HG03159 (cell line): ENCODE data around the gene CAMTA1.

Experiments used
- ATAC-seq: cut with Tn5 transposase; IDR thresholded peaks from one replicate; pipeline ENCODE4 v1.9.1; 2021; ENCODE audit warnings: mild to moderate bottlenecking, moderate library complexity; ENCODE audit not compliant: unreplicated experiment

The CAMTA1 gene

DNA sequence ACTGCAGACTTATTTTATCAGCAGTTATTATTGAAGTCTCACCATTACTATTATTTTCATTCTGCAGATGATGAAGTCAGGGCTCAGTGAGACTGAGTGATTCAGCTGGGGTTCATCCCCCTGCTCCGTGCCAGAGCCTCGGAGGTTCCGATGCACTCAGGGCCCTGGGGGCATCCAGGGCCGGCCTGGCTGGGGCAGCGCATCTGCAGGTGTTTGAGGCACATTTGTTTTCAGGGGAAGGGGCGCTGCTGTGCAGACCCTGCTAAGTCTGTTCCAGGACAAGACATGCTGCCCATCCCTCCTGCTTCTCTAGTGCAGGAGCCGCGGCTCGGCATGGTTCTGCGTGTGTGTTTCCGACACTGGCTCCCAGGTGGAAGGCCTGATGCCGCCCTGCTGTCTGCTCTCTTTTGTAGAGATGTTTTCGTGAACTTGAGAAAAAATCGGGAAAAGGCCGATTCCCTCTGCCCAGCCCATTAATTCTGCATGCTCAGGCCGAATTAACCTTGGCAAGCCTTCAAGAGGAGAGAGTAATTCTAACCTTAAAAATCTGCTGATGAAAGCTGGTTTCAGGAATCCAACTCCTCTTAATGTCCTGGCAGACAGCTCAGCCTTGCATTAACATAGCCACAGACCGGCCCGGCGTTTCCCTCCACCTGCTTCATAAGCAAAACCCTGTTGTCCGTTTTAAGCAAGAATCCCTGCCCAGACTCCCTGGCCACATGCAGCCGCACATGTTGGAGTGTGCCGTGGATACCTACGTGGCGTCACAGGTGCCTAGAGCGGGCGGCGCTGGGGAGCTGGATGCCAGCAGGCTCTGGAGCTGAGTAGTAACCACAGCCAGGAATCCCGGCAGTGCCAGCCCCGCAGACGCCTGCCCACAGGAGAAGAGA, 669.9 kb downstream of the CAMTA1 start:
- ATAC-seq, result no peak

DNA sequence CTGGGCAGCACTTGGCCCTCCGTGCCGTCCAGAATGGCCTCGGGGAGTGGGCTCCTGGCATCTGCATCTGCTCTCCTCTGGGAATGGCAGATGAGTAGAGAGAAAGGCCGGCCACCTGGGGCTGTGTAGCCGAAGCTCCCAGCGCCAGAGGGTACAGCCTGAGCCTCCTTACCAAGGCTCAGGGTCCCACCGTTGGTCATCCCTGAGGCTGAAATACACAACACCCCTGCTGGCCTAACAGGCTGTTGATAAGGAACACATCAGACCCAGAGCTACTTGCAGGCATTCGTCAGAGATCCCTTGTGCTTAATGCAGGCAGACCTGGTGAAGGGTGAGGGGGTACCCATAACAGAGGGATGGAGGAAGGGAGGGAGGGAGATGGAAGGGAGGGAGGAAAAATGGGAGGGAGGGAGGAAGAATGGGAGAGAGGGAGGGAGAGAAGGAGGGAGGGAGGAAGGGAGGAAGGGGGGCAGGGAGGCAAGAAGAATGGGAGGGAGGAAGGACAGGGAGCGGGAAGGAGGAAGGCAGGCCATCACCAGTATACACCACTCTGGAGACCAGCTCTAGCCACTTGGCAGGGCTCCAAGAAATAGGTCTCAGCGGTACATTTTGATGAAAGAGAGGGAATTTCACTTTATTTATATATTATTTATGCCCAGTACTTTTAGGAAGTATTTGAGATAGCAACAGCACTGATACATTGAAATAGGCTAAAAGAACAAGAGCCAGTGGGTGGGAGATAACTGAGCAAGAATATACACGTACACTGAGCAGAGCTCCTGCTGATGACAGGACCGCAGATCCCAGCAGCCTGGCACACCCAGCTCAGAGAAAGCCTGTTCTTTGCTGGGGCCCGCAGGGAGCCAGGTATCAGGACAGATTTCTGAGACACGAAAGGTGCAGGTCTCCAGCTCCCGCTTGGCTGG, 670.8 kb downstream of the CAMTA1 start:
- no peak for ATAC-seq

DNA sequence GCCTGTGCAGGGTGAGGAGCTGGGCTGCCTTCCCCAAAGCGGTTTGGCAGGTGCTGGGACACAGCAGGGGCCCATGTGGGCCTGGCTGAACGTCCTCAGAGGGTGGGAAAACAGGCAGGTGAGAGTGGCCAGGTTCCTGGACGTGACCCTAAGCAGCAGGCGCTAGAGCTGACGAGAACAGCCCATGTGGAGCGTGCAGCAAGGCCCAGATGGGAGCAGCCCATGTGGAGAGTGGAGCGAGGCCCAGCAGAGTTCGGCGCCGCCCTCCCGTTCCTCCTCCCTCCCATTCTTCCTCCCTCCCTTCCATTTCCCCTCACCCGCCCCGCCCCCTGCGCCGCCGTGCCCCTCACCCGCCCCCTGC, 671.4 kb downstream of the CAMTA1 start:
- no peak for ATAC-seq

DNA sequence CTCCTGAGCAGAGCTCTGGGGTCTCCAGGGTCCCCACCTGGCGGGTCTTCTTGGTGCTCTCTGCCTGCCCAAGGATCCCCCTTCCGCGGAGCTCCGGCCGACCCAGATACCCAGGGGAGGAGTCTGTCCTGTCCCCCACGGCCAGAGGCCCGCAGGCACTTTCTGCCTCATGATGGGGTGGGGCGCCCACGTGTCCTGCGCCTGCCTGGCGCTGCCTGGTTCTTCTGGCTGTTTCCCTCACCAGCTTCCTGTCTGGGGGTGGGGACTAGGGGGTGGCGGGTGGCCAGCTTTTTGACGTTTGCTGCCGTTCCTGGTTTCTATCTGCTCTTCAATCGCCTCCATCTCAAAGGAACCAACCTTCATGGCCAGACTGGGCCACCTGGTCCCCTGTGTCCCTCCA, 672.6 kb downstream of the CAMTA1 start:
- ATAC-seq, result no peak

DNA sequence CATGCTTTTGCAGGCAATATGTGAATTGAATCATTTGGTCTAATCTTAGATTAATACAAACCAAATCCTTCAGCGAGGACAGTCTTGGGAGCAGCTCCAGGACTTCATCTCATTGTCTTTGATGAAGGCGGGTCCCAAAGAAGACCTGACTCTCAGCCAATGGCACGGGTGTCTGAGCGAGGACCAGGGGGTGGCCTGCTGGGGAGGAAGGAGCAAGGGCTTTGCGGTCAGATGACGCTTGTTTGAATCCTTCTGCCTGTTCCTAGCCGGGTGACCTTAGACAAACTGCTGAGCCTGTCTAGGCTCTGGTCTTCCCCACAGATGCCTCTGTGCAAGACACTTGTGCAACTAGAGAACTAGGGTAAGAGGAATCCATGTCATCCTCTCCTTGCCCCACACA, 673.7 kb downstream of the CAMTA1 start:
- ATAC-seq, result no peak

DNA sequence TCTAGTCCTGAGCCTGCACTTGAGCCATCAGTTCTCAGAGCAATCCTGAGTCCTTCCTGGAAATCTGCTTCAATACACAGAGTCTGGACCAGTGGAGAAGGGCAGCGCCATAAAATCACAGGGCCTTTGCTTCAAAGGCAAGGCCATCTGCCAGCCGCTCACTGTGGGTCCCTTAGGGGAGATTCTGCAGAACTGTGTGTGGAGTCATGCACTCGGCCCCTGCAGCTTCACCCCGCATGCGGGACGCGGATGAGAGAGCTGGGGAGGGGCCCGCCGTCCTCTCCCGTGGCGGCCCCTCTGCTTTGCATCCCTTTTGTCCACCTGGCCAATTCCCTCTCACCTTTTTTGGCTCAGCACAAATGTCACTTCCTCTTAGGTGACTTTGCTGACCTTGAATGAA, 674.7 kb downstream of the CAMTA1 start:
- no peak for ATAC-seq

DNA sequence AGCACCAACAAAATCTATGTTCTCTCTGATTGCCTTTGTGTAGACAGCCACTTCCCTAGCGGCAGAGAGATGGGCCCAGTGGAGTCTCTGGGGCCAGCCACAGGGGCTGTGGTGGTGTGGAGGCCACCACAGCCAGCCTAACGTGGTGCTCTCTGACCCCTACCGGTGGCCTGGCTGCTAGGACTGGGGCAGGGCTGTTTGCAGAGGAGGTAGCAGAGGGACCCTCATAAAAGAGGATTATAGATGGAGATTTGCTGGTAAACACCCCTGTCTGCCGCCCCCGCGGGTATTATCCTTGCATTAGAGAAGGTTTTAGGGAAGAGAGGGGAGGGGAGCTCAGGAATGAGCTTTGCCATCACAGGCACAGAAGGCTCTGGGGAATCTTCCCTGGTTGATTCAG, 675.6 kb downstream of the CAMTA1 start:
- ATAC-seq, result no peak

DNA sequence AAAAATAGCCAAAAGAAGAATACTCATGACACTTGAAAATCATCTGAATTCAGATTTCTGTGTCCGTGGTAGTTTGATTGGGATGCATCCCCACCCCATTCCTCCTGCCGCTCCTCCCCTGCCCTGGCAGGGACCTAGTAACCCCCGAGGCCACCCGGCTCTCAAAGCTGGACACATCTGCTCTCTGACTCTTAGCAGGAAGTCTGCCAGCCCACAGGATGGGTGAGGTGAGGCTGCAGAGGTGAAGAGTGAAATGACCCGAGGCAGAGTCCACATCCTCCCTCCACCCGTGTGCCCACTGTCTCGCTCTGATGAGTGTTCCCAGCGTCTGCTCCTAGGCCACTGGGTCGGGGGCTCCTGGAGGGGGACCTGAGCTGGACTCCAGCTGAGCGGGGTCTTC, 677.4 kb downstream of the CAMTA1 start:
- no peak for ATAC-seq

DNA sequence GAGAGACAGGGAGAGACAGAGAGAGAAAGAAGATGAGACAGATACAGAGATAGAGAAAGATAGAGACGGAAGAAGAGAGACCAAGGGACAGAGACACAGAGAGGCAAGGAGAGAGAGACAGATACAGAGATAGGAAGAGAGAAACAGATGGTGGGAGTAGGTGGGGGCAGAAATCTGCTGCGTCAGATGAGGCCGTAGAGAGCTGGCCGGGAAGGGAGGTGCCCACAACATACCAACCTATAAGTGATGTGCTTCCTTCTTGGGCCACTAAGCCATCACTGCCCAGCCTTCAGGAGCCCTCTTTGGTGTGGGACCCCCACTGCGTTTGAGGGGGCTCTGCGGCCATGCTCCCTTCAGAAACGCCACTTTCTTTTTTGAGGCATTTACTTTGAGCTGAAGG, 678.3 kb downstream of the CAMTA1 start:
- no peak for ATAC-seq

DNA sequence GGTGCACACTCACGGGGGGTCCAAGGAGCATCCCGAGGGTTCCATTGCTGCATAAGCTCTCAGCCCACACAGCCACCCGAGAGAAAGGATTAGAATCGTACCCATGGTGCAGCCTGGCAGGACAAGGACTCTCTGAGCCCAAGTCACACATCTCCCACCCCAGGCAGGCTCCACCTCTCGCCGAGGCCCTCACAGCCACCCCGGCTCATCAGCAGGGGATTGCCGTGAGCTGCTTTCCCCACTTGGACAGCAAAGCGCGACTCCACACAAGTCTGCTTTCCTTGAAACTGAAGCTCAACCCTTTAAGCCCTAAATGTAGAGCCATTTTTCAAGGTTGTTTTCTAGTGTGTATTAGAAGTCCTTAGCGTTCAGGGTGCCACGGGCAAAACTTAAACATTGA, 679.5 kb downstream of the CAMTA1 start:
- no peak for ATAC-seq

DNA sequence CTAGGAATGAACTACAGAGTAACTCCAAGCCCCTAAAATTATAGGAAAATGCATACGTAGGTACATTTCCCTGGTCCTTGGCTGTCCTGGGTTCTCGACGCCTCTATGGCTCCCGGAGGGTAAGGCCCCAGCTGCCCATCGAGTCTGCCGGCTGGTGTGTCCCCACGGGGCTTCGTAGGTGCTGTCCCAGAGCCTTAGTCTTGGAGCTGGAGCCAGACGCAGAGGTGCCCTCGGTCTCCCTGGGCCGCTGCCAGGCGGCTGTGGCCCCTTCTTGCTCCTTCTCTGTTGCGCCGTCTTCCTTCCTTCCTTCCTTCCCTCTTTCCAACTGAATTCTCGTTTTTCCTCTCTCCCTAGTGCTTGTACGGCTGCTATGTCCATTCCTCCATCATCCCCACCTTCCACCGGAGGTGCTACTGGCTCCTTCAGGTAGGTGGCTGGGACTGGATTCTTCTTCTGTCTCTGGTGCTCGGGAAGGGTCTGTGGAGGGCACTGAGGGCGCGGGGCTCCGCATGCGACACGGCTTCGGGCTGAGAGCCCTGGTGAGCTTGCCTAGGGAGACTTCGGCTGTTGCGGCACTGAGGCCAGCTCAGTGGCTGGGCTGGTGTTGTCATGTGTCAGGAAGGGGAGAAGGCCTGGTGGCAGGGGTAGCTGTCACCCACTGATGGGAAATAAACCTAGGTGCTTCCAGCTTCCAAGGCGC, 682.4 kb downstream of the CAMTA1 start:
- ATAC-seq, result no peak

DNA sequence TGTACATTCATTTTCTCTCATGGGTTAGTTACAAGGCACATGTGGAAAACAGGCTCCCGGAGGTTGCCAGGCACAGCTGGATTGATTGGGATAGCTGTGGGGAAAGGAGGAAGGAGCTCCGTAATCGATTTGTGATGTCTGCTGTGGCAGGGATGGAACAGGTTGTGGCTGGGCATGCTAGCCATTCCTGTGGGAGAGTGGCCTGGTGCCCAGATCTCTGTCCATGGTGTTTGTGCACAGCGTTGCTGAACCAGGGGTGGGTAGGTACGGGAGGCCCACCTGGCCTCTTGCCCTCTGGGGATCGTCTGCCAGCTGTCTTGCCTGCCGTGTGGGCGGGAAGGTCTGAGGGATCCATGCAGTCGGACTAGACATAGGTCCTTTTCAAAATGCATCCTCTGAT, 683.0 kb downstream of the CAMTA1 start:
- ATAC-seq, result no peak

DNA sequence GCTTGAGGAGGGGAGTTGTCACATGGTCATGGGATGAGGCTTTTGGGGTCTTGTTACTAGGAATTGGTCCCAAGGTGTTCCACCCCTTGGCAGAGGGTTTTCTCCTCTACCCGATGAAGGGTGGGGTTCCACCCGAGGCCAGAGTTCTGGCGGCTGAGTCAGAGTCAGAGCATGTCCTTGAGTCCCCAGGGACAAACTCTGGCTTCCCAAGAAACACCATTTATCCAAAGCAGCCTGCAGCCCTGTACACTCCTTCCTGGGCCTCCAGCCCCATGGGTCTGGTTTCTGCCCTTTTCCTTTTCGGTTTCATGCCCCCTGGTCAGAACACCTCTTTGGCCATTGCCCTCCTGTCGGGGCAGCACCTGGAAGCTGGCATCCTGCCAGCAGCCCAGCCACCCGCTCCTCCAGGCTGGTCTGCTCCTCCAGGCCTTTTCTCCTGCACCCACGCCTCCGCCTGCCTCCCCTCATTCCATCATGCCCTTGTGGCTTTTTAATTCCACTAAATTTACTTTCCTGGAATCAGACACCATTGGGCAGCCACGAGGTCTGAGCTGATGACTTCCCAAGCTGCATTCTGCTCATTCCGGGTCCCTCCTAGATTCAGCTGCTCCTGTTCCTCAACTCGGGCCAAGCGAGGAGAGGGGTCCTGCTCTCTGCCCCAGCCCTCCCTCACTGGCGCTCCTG, 684.1 kb downstream of the CAMTA1 start:
- no peak for ATAC-seq

DNA sequence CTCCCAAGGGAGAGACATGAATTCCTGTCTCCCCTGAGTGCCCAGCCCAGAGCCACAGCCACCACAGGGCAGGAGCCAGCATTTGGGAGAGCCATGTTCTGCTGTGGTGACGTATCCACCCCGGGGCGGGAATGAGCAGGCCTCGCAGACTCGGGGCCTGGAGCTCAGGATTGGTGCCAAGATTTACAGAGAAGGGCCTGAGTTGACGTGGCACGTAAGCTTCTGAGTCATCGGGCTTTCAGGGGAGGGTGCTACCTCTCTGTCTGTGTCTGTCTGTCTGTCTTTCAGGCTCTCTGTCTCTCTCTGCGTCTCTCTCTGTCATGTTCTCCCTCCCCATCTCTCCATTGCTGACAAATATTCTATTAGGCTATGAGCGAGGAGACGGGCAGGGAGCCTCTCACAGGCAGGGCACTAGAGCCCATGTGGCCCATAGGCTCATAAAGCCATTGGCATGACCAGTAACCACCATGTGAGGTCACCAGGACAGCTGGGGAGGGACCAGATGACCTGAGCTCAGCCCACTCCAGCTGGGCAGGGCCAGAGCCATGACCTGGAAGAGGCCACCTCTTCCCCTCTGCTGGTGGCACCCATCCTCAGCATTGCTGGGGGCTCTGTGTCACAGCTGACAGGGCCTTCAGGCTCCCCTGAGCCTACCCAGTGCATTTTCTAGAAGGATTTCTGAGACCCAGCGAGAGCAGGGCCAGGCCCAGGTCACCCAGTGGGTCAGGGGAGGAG, 685.8 kb downstream of the CAMTA1 start:
- no peak for ATAC-seq

DNA sequence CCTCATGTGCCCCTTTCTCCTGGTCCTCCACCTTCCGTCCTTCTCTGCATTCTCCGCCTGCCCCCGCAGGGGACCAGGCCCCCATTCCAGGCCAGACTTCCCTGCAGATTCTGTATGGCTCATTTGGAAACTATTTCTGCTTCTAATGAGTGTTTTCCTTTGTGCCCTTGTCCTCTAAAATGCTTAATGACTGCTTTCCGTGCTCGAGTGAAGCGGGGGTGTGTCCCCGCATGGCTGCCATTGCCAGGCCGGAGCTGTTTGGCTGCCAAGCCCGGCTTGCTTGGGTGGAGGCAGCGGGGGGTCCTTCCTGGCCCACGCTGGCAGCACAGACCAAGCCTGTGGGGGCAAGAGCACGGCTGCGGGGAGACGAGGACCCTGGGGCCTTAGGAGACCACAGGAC, 686.6 kb downstream of the CAMTA1 start:
- no peak for ATAC-seq

DNA sequence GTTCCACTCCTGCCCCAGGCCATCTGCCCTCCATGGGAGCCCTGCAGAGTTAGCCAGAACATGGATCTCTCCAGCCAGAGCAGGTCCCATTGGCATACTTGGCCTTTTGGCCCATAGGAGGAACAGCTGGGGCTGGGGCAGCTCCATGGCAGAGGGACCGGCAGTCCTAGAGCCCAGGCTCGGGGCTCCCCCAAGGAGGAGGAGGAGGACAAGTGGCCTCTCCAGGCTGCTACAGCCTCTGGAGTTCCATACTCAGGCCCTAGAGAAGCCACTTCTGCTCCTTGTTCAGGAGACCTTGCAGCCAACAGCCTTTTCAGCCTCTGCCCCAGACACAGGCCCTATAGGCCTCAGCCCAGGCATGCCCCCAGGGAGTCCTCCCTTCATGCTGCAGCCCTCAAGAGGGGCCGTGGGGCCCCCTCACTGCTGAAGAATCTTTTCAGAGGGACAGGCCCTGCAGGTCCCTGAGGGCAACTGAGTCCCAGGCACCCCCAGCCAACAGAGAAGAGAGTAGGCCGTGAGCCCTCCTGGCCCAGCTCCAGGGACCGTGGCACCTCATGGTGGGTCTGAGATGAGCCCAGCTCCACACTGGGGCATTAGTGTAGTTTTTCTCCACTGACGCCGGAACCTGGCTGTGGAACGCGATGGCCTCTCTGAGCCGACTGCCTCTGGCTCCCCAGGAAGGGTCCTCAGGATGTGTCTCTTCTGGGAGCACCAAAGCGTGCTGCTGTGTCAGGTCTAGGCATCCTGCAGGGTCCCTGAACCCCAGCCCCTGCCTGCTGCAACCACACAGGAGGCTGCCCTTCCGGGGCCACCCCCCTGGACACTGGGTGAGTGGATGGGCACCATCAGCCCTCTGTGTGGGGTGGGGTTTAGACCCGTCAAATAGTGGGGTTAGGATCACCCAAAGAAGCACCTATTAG, 688.2 kb downstream of the CAMTA1 start:
- no peak for ATAC-seq

DNA sequence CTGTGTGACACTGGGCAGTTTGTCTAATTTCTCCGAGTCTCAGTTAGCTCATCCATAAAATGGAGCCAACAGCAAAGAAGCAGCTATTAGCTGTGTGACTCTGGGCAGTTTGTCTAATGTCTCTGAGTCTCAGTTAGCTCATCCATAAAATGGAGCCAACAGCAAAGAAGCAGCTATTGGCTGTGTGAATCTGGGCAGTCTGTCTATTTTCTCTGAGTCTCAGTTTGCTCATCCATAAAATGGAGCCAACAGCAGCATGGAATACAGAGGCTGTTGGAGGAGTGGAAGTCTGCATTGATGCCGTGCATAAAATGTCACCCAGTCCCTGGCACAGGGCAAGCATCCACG, 688.9 kb downstream of the CAMTA1 start:
- no peak for ATAC-seq

DNA sequence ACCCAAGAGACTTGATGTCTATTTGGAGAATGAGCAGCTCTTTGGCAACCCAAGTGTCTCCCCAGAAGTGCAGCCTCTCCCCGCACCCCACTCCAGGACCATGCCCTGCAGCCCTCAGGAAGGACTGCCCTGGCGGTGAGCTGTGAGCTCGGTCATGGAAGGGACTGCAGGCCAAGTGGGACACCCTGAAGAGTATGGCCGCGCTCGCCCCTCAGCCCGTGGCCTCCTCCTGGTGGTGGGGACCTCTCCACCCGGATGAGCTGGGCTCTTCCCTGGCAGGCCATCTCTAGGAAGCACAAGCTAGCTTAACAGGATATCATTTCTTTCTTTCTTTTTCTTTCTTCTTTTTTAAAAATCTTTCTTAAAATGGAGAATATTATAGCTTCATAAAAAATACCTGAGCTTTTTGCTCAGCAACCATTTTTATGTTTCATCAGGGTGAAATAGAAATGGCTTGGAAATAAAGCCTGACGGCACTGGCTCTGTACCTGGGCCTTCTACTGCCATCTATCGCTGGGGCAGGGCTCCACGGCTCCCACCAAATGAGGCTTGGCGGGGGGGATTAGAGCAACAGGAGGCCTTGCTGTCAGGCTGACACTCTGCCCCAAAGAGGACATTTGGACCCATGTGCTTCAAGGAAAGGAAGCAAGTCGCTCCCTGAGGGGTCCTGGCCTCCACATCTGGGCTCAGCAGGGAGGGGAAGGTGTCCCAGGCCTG, 689.7 kb downstream of the CAMTA1 start:
- ATAC-seq, result no peak

DNA sequence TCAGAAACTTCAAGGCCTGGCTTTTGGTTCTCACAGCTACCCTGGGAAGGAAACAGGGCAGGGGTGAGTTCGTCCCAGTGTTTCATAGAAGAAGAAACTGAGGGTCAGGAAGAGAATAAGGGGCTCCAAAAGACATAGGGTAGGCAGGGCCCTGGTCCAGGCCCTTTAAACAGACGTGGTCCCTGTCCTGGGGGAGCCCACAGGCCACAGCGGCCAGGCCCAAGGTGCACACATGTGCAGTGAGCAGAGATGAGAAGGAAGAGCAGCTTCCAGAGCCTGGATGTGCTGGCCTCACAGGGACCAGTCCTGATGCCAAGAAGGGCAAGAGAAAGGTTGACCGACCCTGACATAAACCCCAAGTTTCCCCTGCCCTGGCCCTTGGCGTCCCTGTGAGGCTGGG, 690.4 kb downstream of the CAMTA1 start:
- no peak for ATAC-seq
